Inferior parietal cortex (tissue), 1 donor: ENCODE data around the gene GABRA4.

Experiments used
- DNase-seq: peaks from one replicate; pipeline ENCODE4 v3.0.0-alpha.2; 2016; ENCODE audit errors: extremely low spot score

GABRA4 gene

GRCh38 chr4:46993075-46994006, at the start of gene GABRA4:
TSS of gene GABRA4 (minus strand) at chr4:46993581. CDS start at chr4:46993424, 157 bp downstream.
- DNase-seq, result no peak

GRCh38 chr4:47040828-47041227, 47.4 kb upstream of the GABRA4 start:
- DNase-seq, result peak; percentile 55

GRCh38 chr4:47038263-47038662, 44.9 kb upstream of the GABRA4 start:
- DNase-seq, result no peak

- DNase-seq, result peak; percentile 70
These were observed 39.2 kb upstream of the GABRA4 start for GRCh38 chr4:47032405-47033106.

- DNase-seq, result no peak
These were observed 38.5 kb upstream of the GABRA4 start for GRCh38 chr4:47031751-47032404.

- DNase-seq, result peak; percentile 84
These were observed 37.8 kb upstream of the GABRA4 start, which contains the start of gene GABRB1 for GRCh38 chr4:47031011-47031678. TSS of gene GABRB1 (plus strand) at chr4:47031567.

- no peak for DNase-seq
These were observed 24.1 kb upstream of the GABRA4 start for GRCh38 chr4:47017494-47017893.

GRCh38 chr4:47017081-47017480, 23.7 kb upstream of the GABRA4 start:
- DNase-seq, result no peak

- no peak for DNase-seq
These were observed 20.0 kb upstream of the GABRA4 start for GRCh38 chr4:47013373-47013772.

- DNase-seq, result no peak
These were observed 19.3 kb upstream of the GABRA4 start for GRCh38 chr4:47012676-47013075.

GRCh38 chr4:47010912-47011446, 17.6 kb upstream of the GABRA4 start:
- DNase-seq, result no peak

- no peak for DNase-seq
These were observed 17.0 kb upstream of the GABRA4 start for GRCh38 chr4:47010347-47010911.

GRCh38 chr4:47002580-47002979, 9.2 kb upstream of the GABRA4 start:
- DNase-seq, result no peak

- DNase-seq, result no peak
These were observed 7.0 kb upstream of the GABRA4 start for GRCh38 chr4:47000406-47000805.

GRCh38 chr4:46999566-46999965, 6.2 kb upstream of the GABRA4 start:
- DNase-seq, result no peak

- no peak for DNase-seq
These were observed 625 bp upstream of the GABRA4 start for GRCh38 chr4:46994007-46994405.

- no peak for DNase-seq
These were observed 1.0 kb downstream of the GABRA4 start for GRCh38 chr4:46992338-46992737.

GRCh38 chr4:46986922-46987638, 6.3 kb downstream of the GABRA4 start:
- DNase-seq, result no peak

GRCh38 chr4:46984781-46985180, 8.6 kb downstream of the GABRA4 start:
- DNase-seq, result no peak

GRCh38 chr4:46980851-46981250, 12.5 kb downstream of the GABRA4 start:
- no peak for DNase-seq
